Measurements from ENCODE around the gene NPNT.

Gene NPNT

GRCh38 chr4:105933083-105933482 is 37.8 kb downstream of the NPNT start:
- no peak for DNase-seq (ENCODE audit: low read depth, low spot score)
- in situ Hi-C loops (cut with HindIII; ENCODE audit: low sequenced_read_pairs), result no loop called here
- no peak for TF ChIP-seq CTCF (IDR thresholded peaks at IDR 0.05; ENCODE audit: low read depth, low read length)
- no peak overlapping the region for H3K4me3 ChIP-seq (ENCODE audit: low read depth, low read length)

GRCh38 chr4:105934386-105934785 is 39.1 kb downstream of the NPNT start:
- H3K4me3 ChIP-seq (ENCODE audit: low read depth, low read length), result no peak overlapping the region
- in situ Hi-C loops (cut with HindIII; ENCODE audit: low sequenced_read_pairs), result no loop called here
- no peak for TF ChIP-seq CTCF (IDR thresholded peaks at IDR 0.05; ENCODE audit: low read depth, low read length)
- no peak for DNase-seq (ENCODE audit: low read depth, low spot score)

GRCh38 chr4:105936901-105937300 is 41.6 kb downstream of the NPNT start:
- H3K4me3 ChIP-seq (ENCODE audit: low read depth, low read length), result no peak overlapping the region
- in situ Hi-C loops (cut with HindIII; ENCODE audit: low sequenced_read_pairs), result no loop called here
- no peak for TF ChIP-seq CTCF (IDR thresholded peaks at IDR 0.05; ENCODE audit: low read depth, low read length)
- no peak for DNase-seq (ENCODE audit: low read depth, low spot score)

- in situ Hi-C loops (cut with HindIII; ENCODE audit: low sequenced_read_pairs), result no loop called here
- no peak for DNase-seq (ENCODE audit: low read depth, low spot score)
- no peak for TF ChIP-seq CTCF (IDR thresholded peaks at IDR 0.05; ENCODE audit: low read depth, low read length)
- no peak overlapping the region for H3K4me3 ChIP-seq (ENCODE audit: low read depth, low read length)
Measured at GRCh38 chr4:105937759-105938158, 42.5 kb downstream of the NPNT start.

GRCh38 chr4:105943234-105943633 is 48.0 kb downstream of the NPNT start:
- no peak for TF ChIP-seq CTCF (IDR thresholded peaks at IDR 0.05; ENCODE audit: low read depth, low read length)
- in situ Hi-C loops (cut with HindIII; ENCODE audit: low sequenced_read_pairs), result no loop called here
- no peak overlapping the region for H3K4me3 ChIP-seq (ENCODE audit: low read depth, low read length)
- DNase-seq (ENCODE audit: low read depth, low spot score), result no peak

- no peak overlapping the region for H3K4me3 ChIP-seq (ENCODE audit: low read depth, low read length)
- peak; percentile 59 for DNase-seq (ENCODE audit: low read depth, low spot score)
- in situ Hi-C loops (cut with HindIII; ENCODE audit: low sequenced_read_pairs), result no loop called here
- TF ChIP-seq CTCF (IDR thresholded peaks at IDR 0.05; ENCODE audit: low read depth, low read length), result no peak
Measured at GRCh38 chr4:105944540-105944939, 49.3 kb downstream of the NPNT start.

GRCh38 chr4:105946771-105947170 is 51.5 kb downstream of the NPNT start:
- DNase-seq (ENCODE audit: low read depth, low spot score), result no peak
- in situ Hi-C loops (cut with HindIII; ENCODE audit: low sequenced_read_pairs), result no loop called here
- no peak overlapping the region for H3K4me3 ChIP-seq (ENCODE audit: low read depth, low read length)
- TF ChIP-seq CTCF (IDR thresholded peaks at IDR 0.05; ENCODE audit: low read depth, low read length), result no peak

Data from astrocyte of the spinal cord (primary cell).